GM18505 (cell line): Measurements from ENCODE around the gene DLX4.

Experiments used
- ATAC-seq: cut with Tn5 transposase; IDR thresholded peaks from one replicate; pipeline ENCODE4 v1.9.1; 2021; ENCODE audit not compliant: unreplicated experiment
- POLR2A ChIP-seq: IDR thresholded peaks from 4 replicates; pipeline ENCODE4 v1.6.1; 2011; ENCODE audit warnings: borderline replicate concordance; ENCODE audit not compliant: insufficient read depth, insufficient read length; ENCODE audit errors: extremely low read depth

Gene DLX4

DNA sequence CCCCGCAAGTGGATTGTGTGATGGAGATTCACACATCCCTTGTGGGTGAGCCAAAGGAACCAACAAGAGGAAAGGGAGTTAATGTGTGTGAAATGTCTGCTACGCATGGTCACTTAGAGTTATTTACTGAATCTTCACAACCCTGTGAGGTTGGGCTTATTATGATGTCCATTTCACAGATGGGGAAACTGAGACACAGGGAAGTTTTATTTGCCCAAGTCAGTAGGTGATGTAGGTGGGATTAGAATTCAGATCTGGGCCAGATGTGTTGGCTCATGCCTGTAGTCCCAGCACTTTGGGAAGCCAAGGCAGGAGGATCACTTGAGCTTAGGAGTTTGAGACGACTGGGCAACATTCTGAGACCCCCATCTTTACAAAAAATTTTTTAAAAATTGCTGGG, 11.6 kb upstream of the DLX4 start:
- ATAC-seq = no peak
- TF ChIP-seq POLR2A = no peak

DNA sequence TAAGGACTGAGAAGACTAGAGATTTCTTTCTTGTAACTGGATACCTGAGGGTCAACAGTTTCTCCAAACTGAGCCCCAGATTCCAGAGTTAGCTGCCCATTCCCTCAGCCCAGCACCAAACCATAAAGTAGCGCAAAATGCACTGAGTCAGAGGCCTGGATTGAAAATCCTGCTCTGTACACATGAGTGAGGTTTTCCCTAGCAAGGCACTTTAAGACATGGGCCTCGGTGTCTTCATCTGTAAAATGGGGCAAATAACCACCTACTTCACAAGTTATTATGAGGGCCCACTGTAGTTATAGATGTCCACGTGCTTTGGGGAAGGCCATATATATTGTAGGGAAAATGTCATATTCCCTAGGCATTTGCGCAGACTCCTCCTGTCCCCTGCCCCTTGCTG, 10.3 kb upstream of the DLX4 start:
- no peak for TF ChIP-seq POLR2A

DNA sequence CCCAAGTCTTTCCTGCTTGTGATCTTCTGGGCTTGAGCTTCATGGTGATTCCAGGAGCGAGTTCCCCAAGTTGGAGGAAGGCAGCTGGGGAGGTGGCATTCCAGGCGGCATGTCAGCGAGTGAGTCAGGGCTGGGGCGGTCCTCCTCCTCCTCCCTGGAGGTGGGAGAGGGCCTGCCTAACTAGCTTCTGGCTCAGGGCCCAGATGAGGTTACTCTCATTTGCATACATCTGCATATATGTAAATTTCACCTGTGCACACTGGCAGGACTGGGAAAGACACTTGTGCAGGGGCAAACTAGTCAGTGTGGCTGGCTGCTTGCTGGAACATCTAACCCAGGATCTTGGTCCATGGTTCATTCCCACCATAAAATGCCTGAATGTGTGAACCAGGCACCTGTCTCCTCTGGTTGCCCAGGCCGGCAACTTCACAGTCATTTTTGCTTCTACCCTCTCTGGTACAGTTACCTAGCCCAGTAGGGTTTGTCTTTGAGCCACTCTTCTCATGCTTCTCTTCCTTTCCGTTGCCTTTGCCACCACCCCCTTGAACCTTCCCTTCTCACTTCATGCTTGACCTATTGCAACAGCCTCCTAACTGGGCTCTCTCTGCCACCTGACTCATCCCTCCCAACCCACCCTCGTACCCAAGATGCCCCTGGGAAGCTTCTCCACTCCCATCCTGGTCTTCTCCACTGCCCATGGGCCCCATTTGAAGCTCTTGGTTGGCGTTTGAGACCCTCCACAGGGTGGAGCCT, 9.6 kb upstream of the DLX4 start:
- ATAC-seq = no peak
- no peak for TF ChIP-seq POLR2A

More for the DNA sequence above, 10.3 kb upstream of the DLX4 start:
- no peak for ATAC-seq

DNA sequence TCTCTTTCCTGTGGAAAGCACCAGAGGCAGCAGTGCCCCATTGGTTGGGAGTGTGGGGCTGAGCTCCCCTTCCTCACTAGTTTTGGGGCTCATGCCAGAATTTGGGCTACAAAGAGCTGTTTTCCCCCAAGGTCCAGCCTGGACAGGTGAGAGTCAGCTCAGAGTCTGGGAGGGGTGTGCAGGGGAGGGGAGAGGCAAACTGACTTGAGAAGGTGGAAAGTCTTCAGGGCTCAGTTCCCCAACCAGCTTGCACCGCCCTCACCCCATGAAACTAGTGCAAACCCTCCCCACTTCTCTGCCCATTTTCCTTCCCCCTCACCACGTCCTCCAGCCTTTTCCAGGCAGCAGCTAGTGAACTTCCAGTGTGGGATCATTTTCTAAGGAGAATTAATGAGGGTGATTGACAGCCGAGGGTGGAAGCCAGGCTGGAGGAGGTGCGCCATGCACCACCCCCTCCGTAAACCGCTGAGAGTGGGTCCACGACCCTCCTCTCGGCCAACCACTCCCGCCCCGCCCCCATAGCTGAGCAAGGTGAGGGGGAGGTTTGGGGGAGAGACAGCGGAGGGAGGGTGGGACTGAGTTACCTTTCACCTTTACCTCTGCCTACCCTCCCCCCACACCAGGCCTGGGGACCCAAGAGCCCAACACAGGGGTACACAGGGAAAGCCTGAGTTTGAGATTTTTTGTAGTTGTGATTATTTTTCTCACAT, 6.2 kb upstream of the DLX4 start:
- no peak for ATAC-seq
- no peak for TF ChIP-seq POLR2A

DNA sequence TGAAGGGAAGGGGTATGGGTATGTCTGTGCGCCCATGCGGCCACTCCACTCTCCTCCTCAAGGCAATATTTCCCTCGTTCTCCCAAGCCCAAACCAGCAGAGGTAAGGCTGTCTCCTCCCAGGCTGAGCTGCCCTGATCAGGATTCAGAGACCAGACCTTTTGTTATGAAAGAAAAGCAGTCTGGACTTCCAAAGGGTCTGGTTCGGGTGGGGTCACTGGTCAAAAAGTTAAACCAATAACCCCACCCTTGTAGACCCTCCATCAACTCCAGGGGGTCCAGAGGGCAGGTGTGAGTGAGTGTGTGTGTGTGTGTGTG, 5.7 kb upstream of the DLX4 start:
- ATAC-seq = no peak
- no peak for TF ChIP-seq POLR2A

DNA sequence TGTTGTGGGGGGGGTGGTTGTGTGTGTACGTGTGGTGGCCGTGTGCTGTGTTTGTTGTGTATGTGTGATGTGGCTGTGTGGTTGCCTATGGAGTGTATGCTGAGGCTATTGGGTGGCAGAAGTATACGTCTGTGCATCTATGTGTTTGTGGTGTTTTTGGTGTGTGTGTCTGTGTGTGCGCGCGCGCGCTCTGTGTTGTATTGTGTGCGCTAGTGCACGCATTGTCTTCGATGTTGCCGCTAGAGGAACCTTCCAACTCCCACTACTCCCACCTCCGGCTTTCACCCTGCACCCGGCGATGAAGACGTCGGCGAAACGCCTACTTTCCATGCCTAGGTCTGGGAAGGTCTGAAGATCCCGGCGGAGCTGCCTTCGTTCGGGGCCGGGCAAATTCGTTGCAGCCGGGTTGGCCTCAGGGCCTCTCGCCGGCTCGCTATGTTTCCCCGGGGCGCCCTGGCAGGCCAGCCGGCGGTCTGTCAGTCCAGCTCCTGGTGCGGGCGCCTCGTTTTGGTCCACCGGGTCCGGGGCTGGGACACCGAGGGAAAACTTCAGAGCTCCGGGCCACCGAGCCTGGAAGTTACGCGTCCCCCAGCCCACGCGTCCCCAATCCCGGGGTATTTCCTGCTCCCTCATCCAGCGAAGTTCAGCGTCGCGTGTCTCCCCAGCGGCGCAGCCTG, 5.2 kb upstream of the DLX4 start:
- ATAC-seq = no peak
- no peak for TF ChIP-seq POLR2A

DNA sequence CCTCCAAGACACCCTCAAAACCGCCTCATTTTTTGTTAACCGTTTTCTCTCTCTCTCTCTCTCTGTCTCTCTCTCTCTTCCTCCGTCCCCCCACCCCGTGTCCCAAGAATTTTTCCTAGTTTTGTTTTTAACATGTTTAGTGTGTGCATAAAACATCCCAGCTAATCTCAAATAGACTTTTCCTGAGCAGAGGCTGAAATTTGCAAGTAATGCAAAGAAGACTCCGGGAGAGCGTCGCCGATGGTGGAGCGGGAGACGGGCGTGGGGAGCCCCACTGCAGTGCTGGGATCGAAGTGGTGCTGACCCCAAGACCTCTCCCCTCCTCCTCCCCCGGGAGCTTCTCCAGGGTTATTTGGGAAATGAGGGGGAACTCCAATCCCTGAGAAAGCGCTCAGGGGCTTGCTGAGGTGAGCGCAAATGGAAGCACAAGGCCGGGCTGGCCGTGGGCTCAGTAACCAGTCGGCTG, 4.7 kb upstream of the DLX4 start:
- ATAC-seq = no peak
- no peak for TF ChIP-seq POLR2A

DNA sequence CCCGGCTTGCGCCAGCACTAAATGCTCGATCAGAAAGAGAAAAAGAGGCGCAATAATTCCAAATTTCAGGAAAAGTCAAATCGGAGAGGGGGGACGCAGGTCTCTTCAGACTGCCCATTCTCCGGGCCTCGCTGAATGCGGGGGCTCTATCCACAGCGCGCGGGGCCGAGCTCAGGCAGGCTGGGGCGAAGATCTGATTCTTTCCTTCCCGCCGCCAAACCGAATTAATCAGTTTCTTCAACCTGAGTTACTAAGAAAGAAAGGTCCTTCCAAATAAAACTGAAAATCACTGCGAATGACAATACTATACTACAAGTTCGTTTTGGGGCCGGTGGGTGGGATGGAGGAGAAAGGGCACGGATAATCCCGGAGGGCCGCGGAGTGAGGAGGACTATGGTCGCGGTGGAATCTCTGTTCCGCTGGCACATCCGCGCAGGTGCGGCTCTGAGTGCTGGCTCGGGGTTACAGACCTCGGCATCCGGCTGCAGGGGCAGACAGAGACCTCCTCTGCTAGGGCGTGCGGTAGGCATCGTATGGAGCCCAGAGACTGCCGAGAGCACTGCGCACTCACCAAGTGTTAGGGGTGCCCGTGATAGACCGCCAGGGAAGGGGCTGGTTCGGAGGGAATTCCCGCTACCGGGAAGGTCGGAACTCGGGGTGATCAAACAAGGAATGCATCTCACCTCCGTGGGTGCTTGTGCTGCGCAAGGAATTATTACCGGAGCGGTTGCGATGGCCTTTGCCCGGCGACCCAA, 4.0 kb upstream of the DLX4 start:
- no peak for ATAC-seq
- TF ChIP-seq POLR2A = no peak

DNA sequence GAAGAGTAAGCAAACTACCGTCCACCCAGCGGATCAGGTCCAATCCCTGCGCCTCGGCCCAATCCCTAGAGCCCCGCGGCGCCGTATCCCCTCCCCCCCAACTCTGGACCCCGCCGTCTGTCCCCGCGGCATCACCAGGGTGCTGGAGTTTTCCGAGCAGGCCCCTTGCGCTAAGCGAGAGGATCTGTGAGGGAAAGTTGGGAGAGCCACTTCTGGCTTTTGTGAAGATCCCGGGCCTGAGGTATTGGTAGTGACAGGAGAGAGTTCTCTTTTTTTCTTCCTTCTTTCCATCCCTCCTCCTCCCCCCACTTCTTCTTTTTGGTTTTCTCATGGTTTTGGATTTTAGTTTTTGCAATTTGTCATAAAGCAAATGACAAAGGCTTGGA, 3.5 kb upstream of the DLX4 start:
- TF ChIP-seq POLR2A = no peak
- ATAC-seq = no peak

DNA sequence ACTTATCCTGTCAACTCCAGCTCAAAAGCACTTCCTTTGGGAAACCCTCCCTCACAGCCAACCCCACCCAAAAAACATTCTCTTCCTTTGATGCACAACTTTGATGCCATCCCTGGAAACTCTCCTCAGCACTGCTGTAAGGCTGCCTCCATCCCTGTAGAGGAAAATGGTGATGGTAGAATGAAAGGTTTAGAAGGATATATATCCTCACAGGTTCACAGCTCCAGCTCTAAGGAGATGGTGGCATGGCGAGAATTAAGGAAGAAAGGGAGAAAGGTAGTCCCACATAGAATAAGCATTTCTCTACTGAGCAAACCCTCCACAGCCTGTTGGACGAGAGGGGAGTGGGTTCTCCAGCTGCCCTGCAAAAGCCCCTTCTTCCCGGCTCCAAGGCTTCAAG, 2.2 kb upstream of the DLX4 start:
- TF ChIP-seq POLR2A = no peak

DNA sequence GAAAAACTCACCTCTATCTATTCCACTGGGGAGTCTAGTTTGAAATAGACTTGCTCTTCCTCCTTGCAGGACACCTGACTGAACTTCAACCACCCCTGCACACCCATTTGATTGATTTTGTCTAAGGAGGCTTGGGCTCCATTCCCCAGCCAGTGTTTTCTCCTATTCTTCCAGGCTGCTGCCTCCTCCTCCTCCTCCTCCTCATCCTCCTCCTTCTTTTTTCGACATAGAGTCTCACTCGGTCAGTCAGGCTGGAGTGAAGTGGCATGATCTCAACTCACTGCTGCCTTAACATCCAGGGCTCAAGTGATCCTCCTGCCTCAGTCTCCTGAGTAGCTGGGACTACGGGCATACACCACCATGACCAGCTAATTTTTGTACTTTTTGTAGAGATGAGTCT, 1.8 kb upstream of the DLX4 start:
- TF ChIP-seq POLR2A = no peak
- no peak for ATAC-seq

More for the DNA sequence above, 2.2 kb upstream of the DLX4 start:
- no peak for ATAC-seq

DNA sequence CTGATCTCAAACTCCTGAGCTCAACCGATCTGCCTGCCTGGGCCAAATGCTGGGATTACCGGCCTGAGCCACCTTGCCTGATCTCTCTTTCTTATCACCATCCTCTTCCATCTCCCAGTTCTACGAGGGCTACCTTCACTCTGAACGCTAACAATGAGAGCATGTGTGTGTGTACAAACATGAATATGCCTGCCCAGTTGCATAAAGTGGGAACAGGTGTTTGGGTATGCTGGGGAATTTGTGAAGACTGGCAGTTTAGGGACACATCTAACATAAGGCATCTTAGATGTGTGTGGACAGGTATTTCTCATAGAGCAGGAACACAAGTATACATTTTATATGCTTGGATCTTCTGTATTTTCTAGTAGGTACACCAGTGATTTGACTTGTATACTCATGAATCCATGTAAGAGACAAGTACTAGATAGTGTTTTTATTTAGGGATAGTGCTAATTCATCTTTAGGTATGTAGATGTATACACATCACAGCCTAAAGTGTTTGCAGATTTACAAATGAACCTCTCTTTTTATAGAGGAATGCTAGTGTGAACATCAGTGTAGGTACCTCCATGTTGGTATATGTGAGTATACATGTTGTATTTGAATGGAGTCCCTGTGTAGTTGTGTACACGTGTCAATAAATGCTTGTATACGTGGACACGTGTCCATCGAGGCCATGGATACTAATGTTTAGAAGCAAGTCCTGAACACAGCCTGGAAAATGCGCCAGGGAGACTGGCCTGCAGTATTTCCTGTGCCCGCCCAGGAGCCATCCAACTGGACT, 1.2 kb upstream of the DLX4 start:
- no peak for TF ChIP-seq POLR2A
- no peak for ATAC-seq

DNA sequence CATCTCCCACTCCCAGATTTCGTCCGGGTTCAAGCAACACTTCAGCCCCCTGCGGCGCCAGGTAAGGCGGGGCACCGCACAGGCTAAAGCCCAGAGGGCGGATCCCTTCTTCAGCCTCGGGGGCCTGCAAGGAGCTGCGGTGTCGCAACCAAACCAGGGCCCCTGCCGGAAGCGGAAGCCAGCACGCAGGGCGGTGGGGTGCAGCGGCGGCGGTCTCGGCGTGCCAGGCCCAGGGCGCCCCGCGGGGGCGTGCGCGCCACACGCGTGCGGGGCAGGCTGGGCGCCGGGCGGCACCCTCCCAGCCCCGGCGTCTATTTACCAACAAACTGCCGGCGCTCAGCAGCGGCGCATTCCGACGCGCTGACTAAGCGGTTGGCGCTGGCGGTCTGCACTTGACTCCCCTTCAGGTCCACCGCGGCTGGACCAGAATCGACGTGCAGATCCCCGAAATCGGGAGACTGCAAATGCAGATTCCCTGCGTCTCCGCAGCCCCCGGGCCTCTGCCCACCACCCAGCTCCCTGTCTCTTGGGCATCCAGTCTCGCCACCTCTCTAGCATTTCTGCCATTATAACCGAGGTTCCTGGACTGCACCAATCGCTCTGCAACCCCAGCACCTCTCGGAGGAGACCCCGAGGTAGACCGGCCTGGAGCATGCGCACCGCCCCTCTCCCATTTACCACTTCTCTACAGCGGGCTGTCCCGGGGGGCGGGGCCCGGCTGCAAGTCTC, 421 bp upstream of the DLX4 start:
- peak; percentile 74 for ATAC-seq
- peak; percentile 49 for TF ChIP-seq POLR2A
